Liver (tissue), 3 donors: ENCODE results near the gene SAMD4B.

Source experiments
- ATF3 ChIP-seq: IDR thresholded peaks from 2 replicates; pipeline ENCODE4 v1.6.1; 2016; ENCODE audit warnings: antibody characterized with exemption
- EGR1 ChIP-seq, 2 donors: IDR thresholded peaks; 2 replicates each; pipeline ENCODE4 v1.6.1; 2016 to 2018; ENCODE audit warnings: antibody characterized with exemption in 2 of 2, low read depth in 2 of 2
- FOXA1 ChIP-seq: IDR thresholded peaks from 2 replicates; pipeline ENCODE4 v1.6.1; 2016; ENCODE audit warnings: antibody characterized with exemption
- GABPA ChIP-seq, 2 donors: IDR thresholded peaks in 1 of 2; conservative IDR thresholded peaks in 1 of 2; 2 replicates each; pipeline ENCODE4 v1.6.1; 2016; ENCODE audit warnings: antibody characterized with exemption in 2 of 2, mild to moderate bottlenecking in 1 of 2, moderate library complexity in 1 of 2
- HNF4G ChIP-seq: IDR thresholded peaks from 2 replicates; pipeline ENCODE4 v1.6.1; 2016; ENCODE audit warnings: antibody characterized with exemption
- JUND ChIP-seq, 2 donors: IDR thresholded peaks; 2 replicates each; pipeline ENCODE4 v1.6.1; 2016; ENCODE audit warnings: antibody characterized with exemption in 2 of 2
- REST ChIP-seq: IDR thresholded peaks from 2 replicates; pipeline ENCODE4 v1.6.1; 2016; ENCODE audit warnings: antibody characterized with exemption, mild to moderate bottlenecking
- RXRA ChIP-seq, 2 donors: IDR thresholded peaks; 2 replicates each; pipeline ENCODE4 v1.6.1; 2017 to 2018; ENCODE audit warnings: antibody characterized with exemption in 2 of 2, mild to moderate bottlenecking in 1 of 2
- SP1 ChIP-seq: IDR thresholded peaks from 2 replicates; pipeline ENCODE4 v1.6.1; 2018; ENCODE audit warnings: antibody characterized with exemption, mild to moderate bottlenecking
- TAF1 ChIP-seq: conservative IDR thresholded peaks from 2 replicates; pipeline ENCODE4 v1.6.1; 2016; ENCODE audit warnings: antibody characterized with exemption, mild to moderate bottlenecking
- YY1 ChIP-seq: IDR thresholded peaks from 2 replicates; pipeline ENCODE4 v1.6.1; 2016; ENCODE audit warnings: antibody characterized with exemption, mild to moderate bottlenecking
- TF ChIP-seq, protein P1 (sequence below): fragments of 150-350 bp; IDR thresholded peaks from 2 replicates; pipeline ENCODE4 v1.5.1; 2017; ENCODE audit warnings: improper control_type of control experiment, low read depth, low read length; ENCODE audit not compliant: missing input control
- TF ChIP-seq, protein P2 (sequence below): IDR thresholded peaks from 2 replicates; pipeline ENCODE4 v1.6.1; 2016; ENCODE audit warnings: antibody characterized with exemption
- donor health status: healthy.
- donor health status: healthy.

DNA sequence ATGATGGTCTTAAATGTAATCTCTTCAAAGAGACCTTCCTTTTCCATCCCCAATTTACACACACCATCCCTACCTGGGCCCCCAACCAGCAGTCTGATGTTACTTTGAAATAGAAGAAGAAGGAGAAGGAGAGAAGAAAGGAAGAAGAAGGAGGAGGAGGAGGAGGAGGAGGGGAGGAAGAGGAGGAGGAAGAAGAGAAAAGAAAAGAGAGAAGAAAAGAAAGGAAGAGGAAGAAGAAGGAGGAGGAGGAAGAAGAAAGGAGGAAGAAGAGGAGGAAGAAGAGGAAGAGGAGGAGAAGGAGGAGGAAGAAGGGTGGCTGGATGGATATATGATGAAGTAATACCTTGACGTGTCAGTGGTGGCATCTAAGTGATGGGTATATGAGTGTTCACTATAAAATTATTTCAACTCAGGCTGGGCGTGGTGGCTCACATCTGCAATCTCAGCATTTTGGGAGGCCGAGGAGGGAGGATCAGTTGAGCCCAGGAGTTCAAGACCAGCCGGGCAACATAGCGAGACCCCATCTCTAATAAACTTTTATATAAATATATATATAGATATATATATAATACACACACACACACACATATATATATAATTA lies 17.9 kb upstream of the SAMD4B start:
- TF ChIP-seq RXRA (IDR thresholded peaks at IDR 0.05) = no peak
- TF ChIP-seq, protein P1, sequence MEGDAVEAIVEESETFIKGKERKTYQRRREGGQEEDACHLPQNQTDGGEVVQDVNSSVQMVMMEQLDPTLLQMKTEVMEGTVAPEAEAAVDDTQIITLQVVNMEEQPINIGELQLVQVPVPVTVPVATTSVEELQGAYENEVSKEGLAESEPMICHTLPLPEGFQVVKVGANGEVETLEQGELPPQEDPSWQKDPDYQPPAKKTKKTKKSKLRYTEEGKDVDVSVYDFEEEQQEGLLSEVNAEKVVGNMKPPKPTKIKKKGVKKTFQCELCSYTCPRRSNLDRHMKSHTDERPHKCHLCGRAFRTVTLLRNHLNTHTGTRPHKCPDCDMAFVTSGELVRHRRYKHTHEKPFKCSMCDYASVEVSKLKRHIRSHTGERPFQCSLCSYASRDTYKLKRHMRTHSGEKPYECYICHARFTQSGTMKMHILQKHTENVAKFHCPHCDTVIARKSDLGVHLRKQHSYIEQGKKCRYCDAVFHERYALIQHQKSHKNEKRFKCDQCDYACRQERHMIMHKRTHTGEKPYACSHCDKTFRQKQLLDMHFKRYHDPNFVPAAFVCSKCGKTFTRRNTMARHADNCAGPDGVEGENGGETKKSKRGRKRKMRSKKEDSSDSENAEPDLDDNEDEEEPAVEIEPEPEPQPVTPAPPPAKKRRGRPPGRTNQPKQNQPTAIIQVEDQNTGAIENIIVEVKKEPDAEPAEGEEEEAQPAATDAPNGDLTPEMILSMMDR = no peak
- TF ChIP-seq EGR1 (IDR thresholded peaks at IDR 0.05; ENCODE audit: low read depth in 2 of 2) = no peak
- TF ChIP-seq ATF3 = no peak
- no peak for TF ChIP-seq REST
- no peak for TF ChIP-seq SP1
- no peak for TF ChIP-seq JUND (IDR thresholded peaks at IDR 0.05)
- TF ChIP-seq, protein P2, sequence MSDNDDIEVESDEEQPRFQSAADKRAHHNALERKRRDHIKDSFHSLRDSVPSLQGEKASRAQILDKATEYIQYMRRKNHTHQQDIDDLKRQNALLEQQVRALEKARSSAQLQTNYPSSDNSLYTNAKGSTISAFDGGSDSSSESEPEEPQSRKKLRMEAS = no peak
- no peak for TF ChIP-seq GABPA (IDR thresholded peaks at IDR 0.05 in 1 of 2, conservative IDR thresholded peaks at IDR 0.05 in 1 of 2)
- no peak for TF ChIP-seq FOXA1
- TF ChIP-seq TAF1 = no peak
- TF ChIP-seq HNF4G = no peak
- TF ChIP-seq YY1 = no peak
